ENCODE data around the gene CHCHD10. TPM values are rescaled to one million over a fixed set of nuclear protein-coding genes. Genes with fewer than 3 reads are reported as not detected.

The CHCHD10 gene
- total and polyA plus RNA-seq, 2 of the 13 experiments (the other 11 are each of a cell fraction or from before 2014, with no cell fraction given): 37.0 to 62.8 TPM

DNA sequence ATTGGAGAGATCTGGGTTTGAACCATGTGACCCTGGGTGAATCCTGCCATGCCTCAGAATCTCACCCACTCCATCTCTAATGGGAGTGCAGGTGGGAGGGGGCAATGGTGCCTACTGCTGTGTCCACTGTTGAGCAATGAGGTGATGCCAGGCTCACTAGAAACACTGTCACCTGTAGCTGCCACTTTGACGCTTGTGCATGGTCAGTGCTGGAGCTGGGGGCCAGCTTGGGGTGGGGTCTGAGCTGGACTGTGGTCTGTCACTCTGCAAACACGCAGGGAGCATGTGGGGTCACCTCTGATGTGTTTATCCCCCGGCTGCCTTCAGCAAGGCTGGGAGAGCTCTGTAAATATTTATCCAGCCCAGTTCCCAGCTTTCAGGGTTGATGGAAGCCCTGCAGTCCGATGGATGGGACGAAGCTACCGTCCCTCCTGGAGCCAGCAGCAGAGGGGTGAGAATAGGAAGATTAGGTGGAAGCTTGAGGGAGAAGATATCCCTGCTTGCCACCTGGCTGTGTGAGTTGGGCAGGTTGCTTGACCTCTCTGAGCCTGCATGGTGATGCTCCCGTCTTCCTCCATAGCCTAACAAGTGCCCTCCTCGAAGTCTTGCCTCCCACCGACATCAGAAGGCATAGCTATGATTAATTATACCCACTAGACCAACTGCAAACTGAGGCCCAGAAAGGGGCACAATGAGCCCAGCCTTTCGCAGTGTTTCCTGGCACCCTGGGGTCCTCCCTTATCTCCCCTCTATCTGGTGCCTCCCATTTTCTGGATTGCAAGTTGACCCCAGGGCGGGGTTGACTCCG, 6.5 kb upstream of the CHCHD10 start (continued):
- TF ChIP-seq FIP1L1 (IDR thresholded peaks at IDR 0.05; ENCODE audit: borderline replicate concordance, insufficient read depth, low read depth, low read length) (no peak), EZH2 (conservative IDR thresholded peaks at IDR 0.05; ENCODE audit: low read depth, low read length) (no peak), ZNF333 (CRISPR knock-in tag; IDR thresholded peaks at IDR 0.05; ENCODE audit: borderline replicate concordance) (no peak), ZNF484 (CRISPR knock-in tag; IDR thresholded peaks at IDR 0.05; ENCODE audit: borderline replicate concordance, low read depth) (no peak), ZNF235 (CRISPR knock-in tag; IDR thresholded peaks at IDR 0.05; ENCODE audit: borderline replicate concordance) (no peak), PRMT3 (CRISPR knock-in tag; IDR thresholded peaks at IDR 0.05; ENCODE audit: borderline replicate concordance, low read depth) (no peak), ZNF543 (CRISPR knock-in tag; IDR thresholded peaks at IDR 0.05) (peak; percentile 80; the same call in 1 of the 2 replicates), ZNF788 (CRISPR knock-in tag; IDR thresholded peaks at IDR 0.05; ENCODE audit: borderline replicate concordance) (peak; percentile 86; the same call in 1 of the 2 replicates), XRCC5 (optimal IDR thresholded peaks at IDR 0.05; ENCODE audit: low read length) (peak; percentile 22), TARDBP (CRISPR knock-in tag; IDR thresholded peaks at IDR 0.05) (peak; percentile 94)
- TF ChIP-seq, protein P1, sequence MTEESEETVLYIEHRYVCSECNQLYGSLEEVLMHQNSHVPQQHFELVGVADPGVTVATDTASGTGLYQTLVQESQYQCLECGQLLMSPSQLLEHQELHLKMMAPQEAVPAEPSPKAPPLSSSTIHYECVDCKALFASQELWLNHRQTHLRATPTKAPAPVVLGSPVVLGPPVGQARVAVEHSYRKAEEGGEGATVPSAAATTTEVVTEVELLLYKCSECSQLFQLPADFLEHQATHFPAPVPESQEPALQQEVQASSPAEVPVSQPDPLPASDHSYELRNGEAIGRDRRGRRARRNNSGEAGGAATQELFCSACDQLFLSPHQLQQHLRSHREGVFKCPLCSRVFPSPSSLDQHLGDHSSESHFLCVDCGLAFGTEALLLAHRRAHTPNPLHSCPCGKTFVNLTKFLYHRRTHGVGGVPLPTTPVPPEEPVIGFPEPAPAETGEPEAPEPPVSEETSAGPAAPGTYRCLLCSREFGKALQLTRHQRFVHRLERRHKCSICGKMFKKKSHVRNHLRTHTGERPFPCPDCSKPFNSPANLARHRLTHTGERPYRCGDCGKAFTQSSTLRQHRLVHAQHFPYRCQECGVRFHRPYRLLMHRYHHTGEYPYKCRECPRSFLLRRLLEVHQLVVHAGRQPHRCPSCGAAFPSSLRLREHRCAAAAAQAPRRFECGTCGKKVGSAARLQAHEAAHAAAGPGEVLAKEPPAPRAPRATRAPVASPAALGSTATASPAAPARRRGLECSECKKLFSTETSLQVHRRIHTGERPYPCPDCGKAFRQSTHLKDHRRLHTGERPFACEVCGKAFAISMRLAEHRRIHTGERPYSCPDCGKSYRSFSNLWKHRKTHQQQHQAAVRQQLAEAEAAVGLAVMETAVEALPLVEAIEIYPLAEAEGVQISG (CRISPR knock-in tag; IDR thresholded peaks at IDR 0.05): peak; percentile 71; the same call in 1 of the 2 replicates
- TF ChIP-seq, protein P2, sequence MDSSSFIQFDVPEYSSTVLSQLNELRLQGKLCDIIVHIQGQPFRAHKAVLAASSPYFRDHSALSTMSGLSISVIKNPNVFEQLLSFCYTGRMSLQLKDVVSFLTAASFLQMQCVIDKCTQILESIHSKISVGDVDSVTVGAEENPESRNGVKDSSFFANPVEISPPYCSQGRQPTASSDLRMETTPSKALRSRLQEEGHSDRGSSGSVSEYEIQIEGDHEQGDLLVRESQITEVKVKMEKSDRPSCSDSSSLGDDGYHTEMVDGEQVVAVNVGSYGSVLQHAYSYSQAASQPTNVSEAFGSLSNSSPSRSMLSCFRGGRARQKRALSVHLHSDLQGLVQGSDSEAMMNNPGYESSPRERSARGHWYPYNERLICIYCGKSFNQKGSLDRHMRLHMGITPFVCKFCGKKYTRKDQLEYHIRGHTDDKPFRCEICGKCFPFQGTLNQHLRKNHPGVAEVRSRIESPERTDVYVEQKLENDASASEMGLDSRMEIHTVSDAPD (CRISPR knock-in tag; IDR thresholded peaks at IDR 0.05): no peak
- TF ChIP-seq, protein P3, sequence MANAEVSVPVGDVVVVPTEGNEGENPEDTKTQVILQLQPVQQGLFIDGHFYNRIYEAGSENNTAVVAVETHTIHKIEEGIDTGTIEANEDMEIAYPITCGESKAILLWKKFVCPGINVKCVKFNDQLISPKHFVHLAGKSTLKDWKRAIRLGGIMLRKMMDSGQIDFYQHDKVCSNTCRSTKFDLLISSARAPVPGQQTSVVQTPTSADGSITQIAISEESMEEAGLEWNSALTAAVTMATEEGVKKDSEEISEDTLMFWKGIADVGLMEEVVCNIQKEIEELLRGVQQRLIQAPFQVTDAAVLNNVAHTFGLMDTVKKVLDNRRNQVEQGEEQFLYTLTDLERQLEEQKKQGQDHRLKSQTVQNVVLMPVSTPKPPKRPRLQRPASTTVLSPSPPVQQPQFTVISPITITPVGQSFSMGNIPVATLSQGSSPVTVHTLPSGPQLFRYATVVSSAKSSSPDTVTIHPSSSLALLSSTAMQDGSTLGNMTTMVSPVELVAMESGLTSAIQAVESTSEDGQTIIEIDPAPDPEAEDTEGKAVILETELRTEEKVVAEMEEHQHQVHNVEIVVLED (CRISPR knock-in tag; IDR thresholded peaks at IDR 0.05; ENCODE audit: borderline replicate concordance): peak; percentile 50
- TF ChIP-seq, protein P4, sequence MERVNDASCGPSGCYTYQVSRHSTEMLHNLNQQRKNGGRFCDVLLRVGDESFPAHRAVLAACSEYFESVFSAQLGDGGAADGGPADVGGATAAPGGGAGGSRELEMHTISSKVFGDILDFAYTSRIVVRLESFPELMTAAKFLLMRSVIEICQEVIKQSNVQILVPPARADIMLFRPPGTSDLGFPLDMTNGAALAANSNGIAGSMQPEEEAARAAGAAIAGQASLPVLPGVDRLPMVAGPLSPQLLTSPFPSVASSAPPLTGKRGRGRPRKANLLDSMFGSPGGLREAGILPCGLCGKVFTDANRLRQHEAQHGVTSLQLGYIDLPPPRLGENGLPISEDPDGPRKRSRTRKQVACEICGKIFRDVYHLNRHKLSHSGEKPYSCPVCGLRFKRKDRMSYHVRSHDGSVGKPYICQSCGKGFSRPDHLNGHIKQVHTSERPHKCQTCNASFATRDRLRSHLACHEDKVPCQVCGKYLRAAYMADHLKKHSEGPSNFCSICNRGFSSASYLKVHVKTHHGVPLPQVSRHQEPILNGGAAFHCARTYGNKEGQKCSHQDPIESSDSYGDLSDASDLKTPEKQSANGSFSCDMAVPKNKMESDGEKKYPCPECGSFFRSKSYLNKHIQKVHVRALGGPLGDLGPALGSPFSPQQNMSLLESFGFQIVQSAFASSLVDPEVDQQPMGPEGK (CRISPR knock-in tag; IDR thresholded peaks at IDR 0.05): peak; percentile 97
- TF ChIP-seq, protein P5, sequence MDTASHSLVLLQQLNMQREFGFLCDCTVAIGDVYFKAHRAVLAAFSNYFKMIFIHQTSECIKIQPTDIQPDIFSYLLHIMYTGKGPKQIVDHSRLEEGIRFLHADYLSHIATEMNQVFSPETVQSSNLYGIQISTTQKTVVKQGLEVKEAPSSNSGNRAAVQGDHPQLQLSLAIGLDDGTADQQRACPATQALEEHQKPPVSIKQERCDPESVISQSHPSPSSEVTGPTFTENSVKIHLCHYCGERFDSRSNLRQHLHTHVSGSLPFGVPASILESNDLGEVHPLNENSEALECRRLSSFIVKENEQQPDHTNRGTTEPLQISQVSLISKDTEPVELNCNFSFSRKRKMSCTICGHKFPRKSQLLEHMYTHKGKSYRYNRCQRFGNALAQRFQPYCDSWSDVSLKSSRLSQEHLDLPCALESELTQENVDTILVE (CRISPR knock-in tag; IDR thresholded peaks at IDR 0.05): peak; percentile 37; the same call in 1 of the 2 replicates
- TF ChIP-seq, protein P6, sequence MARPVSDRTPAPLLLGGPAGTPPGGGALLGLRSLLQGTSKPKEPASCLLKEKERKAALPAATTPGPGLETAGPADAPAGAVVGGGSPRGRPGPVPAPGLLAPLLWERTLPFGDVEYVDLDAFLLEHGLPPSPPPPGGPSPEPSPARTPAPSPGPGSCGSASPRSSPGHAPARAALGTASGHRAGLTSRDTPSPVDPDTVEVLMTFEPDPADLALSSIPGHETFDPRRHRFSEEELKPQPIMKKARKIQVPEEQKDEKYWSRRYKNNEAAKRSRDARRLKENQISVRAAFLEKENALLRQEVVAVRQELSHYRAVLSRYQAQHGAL (CRISPR knock-in tag; IDR thresholded peaks at IDR 0.05; ENCODE audit: not compliant biosample characterization): no peak
